HCT116 (cell line): Measurements from ENCODE around the gene LRRC1. TPM values are rescaled to one million over a fixed set of nuclear protein-coding genes. Genes with fewer than 3 reads are reported as not detected.

Experiments
- ATAC-seq: fragments of 200-7000 bp; cut with Tn5 transposase; 2 replicates; pipeline ENCODE4 v1.9.1; 2020; ENCODE audit warnings: mild to moderate bottlenecking, moderate library complexity
- BruUV-seq: library from RNA; stranded (reverse); fragments of 400-500 nt; replicated peaks from 2 replicates; lab custom pipeline; 2021; lab: Mats Ljungman, UMichigan
- CTCF ChIA-PET: fragments of 300-600 bp; sonication (Branson Sonifier 250); formaldehyde crosslinking; loops from one replicate; lab custom pipeline; 2021; ENCODE audit warnings: antibody characterized with exemption; lab: Charles Lee
- POLR2A ChIA-PET: fragments of 300-600, 350-600 bp; sonication (Branson Sonifier 250); formaldehyde crosslinking; loops from one replicate; lab custom pipeline; 2021; ENCODE audit warnings: antibody characterized with exemption; lab: Charles Lee
- RAD21 ChIA-PET, 2 experiments: fragments of 300-600 bp; sonication (Branson Sonifier 250); formaldehyde crosslinking; loops; one replicate each; lab custom pipeline; 2023; ENCODE audit warnings: low total read pairs in 2 of 2; ENCODE audit not compliant: uncharacterized antibody in 2 of 2, unreplicated experiment in 2 of 2, low non-redundant PET in 1 of 2; lab: Charles Lee
- DNase-seq: peaks from one replicate; pipeline ENCODE4 v3.0.0-alpha.2; 2010; ENCODE audit warnings: low read depth, low spot score
- H2AFZ ChIP-seq: fragments of 200-600 bp; shearing (Covaris generic), sonication (generic); 2 replicates; pipeline ENCODE4 v1.6.1; 2017; ENCODE audit warnings: low read depth, mixed run types, mixed read lengths, antibody characterized with exemption, low read length; ENCODE audit not compliant: poor library complexity, severe bottlenecking
- H3K27ac ChIP-seq: 2 replicates; pipeline ENCODE4 v1.5.1; 2012; ENCODE audit warnings: low read depth, low read length
- H3K27me3 ChIP-seq: fragments of 200-600 bp; sonication (generic); 2 replicates; pipeline ENCODE4 v1.6.1; 2016; ENCODE audit warnings: mixed run types, low read length, mixed read lengths; ENCODE audit not compliant: insufficient read depth
- H3K36me3 ChIP-seq, 2 experiments: fragments of 200-500 bp in 1 of 2; fragments of 200-600 bp in 1 of 2; sonication (Bioruptor generic) in 1 of 2; sonication (generic) in 1 of 2; 2 replicates each; pipeline versions ENCODE4 v1.5.1 to v1.6.1; 2014 to 2016; ENCODE audit warnings: low read length in 2 of 2, inconsistent platforms in 1 of 2, mixed read lengths in 1 of 2, mixed run types in 1 of 2; ENCODE audit not compliant: insufficient read depth in 2 of 2, control insufficient read depth in 1 of 2
- H3K4me1 ChIP-seq, 2 experiments: fragments of 200-600 bp in 1 of 2; sonication (generic) in 1 of 2; 2 replicates each; pipeline versions ENCODE4 v1.5.1 to v1.6.1; 2012 to 2017; ENCODE audit warnings: low read length in 2 of 2, inconsistent platforms in 1 of 2, mild to moderate bottlenecking in 1 of 2, mixed read lengths in 1 of 2, mixed run types in 1 of 2, moderate library complexity in 1 of 2; ENCODE audit not compliant: insufficient read depth in 2 of 2, control insufficient read depth in 1 of 2
- H3K4me2 ChIP-seq: fragments of 200-600 bp; sonication (generic); 2 replicates; pipeline ENCODE4 v1.6.1; 2017; ENCODE audit warnings: mixed run types, low read length, mixed read lengths
- H3K4me3 ChIP-seq, 2 experiments: fragments of 200-600 bp in 1 of 2; sonication (generic) in 1 of 2; replicated peaks in 1 of 2; 2 replicates each; pipeline ENCODE4 v1.5.1; 2011 to 2016; ENCODE audit warnings: low read length in 2 of 2, control low read depth in 1 of 2, low read depth in 1 of 2, mild to moderate bottlenecking in 1 of 2, mixed read lengths in 1 of 2, mixed run types in 1 of 2
- H3K79me2 ChIP-seq: fragments of 200-600 bp; sonication (generic); 2 replicates; pipeline ENCODE4 v1.6.1; 2017; ENCODE audit warnings: mild to moderate bottlenecking, mixed run types, low read length, moderate library complexity, mixed read lengths; ENCODE audit not compliant: insufficient read depth
- H3K9ac ChIP-seq: fragments of 200-600 bp; sonication (generic); 2 replicates; pipeline ENCODE4 v1.6.1; 2016; ENCODE audit warnings: low read length, mixed read lengths
- H3K9me2 ChIP-seq: fragments of 200-600 bp; sonication (generic), shearing (Covaris generic); 2 replicates; pipeline ENCODE4 v1.6.1; 2017; ENCODE audit warnings: mixed run types, mild to moderate bottlenecking, moderate library complexity; ENCODE audit not compliant: insufficient read depth
- H3K9me3 ChIP-seq, 2 experiments: fragments of 200-500 bp in 1 of 2; fragments of 200-600 bp in 1 of 2; sonication (Bioruptor generic) in 1 of 2; sonication (generic) in 1 of 2; 2 replicates each; pipeline ENCODE4 v1.6.1; 2014 to 2017; ENCODE audit warnings: low read length in 2 of 2, mixed read lengths in 2 of 2, inconsistent platforms in 1 of 2, low read depth in 1 of 2, mild to moderate bottlenecking in 1 of 2, mixed run types in 1 of 2, moderate library complexity in 1 of 2; ENCODE audit not compliant: control insufficient read depth in 1 of 2, insufficient read depth in 1 of 2
- H4K20me1 ChIP-seq: fragments of 200-600 bp; sonication (generic), shearing (Covaris generic); 2 replicates; pipeline ENCODE4 v1.6.1; 2017; ENCODE audit warnings: mixed run types, mild to moderate bottlenecking, moderate library complexity; ENCODE audit not compliant: insufficient read depth
- CBX3 ChIP-seq: IDR thresholded peaks from 2 replicates; pipeline ENCODE4 v1.6.1; 2012; ENCODE audit warnings: low read depth
- CTCF ChIP-seq, 3 experiments: fragments of 200-600 bp in 1 of 3; sonication (generic) in 1 of 3; IDR thresholded peaks in 2 of 3; conservative IDR thresholded peaks in 1 of 3; 2 replicates each; pipeline ENCODE4 v1.5.1; 2012 to 2017; ENCODE audit warnings: low read depth in 2 of 3, low read length in 2 of 3, antibody characterized with exemption in 1 of 3, borderline replicate concordance in 1 of 3, control low read depth in 1 of 3, mild to moderate bottlenecking in 1 of 3, mixed read lengths in 1 of 3, mixed run types in 1 of 3, moderate library complexity in 1 of 3; ENCODE audit not compliant: insufficient read depth in 1 of 3
- EGR1 ChIP-seq: IDR thresholded peaks from 2 replicates; pipeline ENCODE4 v1.6.1; 2012; ENCODE audit warnings: low read depth
- ELF1 ChIP-seq: IDR thresholded peaks from 2 replicates; pipeline ENCODE4 v1.6.1; 2012; ENCODE audit warnings: low read depth, borderline replicate concordance
- EZH2 ChIP-seq: fragments of 200-600 bp; sonication (generic); IDR thresholded peaks from 2 replicates; pipeline ENCODE4 v1.6.1; 2017; ENCODE audit warnings: antibody characterized with exemption, mixed run types
- EZH2phosphoT487 ChIP-seq: fragments of 200-600 bp; IDR thresholded peaks from 2 replicates; pipeline ENCODE4 v1.6.1; 2018; ENCODE audit warnings: antibody characterized with exemption, borderline replicate concordance
- JUND ChIP-seq: IDR thresholded peaks from 2 replicates; pipeline ENCODE4 v1.6.1; 2012
- POLR2AphosphoS5 ChIP-seq: IDR thresholded peaks from 2 replicates; pipeline ENCODE4 v1.6.1; 2011; ENCODE audit warnings: mild to moderate bottlenecking, low read depth, low read length, moderate library complexity
- REST ChIP-seq: IDR thresholded peaks from 2 replicates; pipeline ENCODE4 v1.6.1; 2012; ENCODE audit warnings: low read depth
- SIN3A ChIP-seq: IDR thresholded peaks from 2 replicates; pipeline ENCODE4 v1.6.1; 2012; ENCODE audit warnings: low read depth
- SP1 ChIP-seq: IDR thresholded peaks from 2 replicates; pipeline ENCODE4 v1.6.1; 2012; ENCODE audit warnings: low read depth
- SRF ChIP-seq: IDR thresholded peaks from 2 replicates; pipeline ENCODE4 v1.6.1; 2012; ENCODE audit warnings: low read depth
- ZNF274 ChIP-seq: fragments of 200-500 bp; sonication (Bioruptor generic); IDR thresholded peaks from 2 replicates; pipeline ENCODE4 v1.6.1; 2014; ENCODE audit warnings: mild to moderate bottlenecking, low read depth, low read length, inconsistent platforms
- intact Hi-C: fragments of 100-400 bp; cut with micrococcal nuclease; formaldehyde crosslinking; loops from 2 replicates; pipeline ENCODE4 v1.10.0; 2022
- total RNA-seq: library from RNA; stranded (reverse); gene quantifications from one replicate; pipeline ENCODE4 v1.2.1, GENCODE V29; 2021; ENCODE audit not compliant: unreplicated experiment
- TF ChIP-seq, protein P1 (sequence below): IDR thresholded peaks from 2 replicates; pipeline ENCODE4 v1.6.1; 2012
- TF ChIP-seq, protein P2 (sequence below): IDR thresholded peaks from 2 replicates; pipeline ENCODE4 v1.6.1; 2012

LRRC1 gene
- total RNA-seq, 1 experiment from 2014 or later = 19.8 TPM

DNA sequence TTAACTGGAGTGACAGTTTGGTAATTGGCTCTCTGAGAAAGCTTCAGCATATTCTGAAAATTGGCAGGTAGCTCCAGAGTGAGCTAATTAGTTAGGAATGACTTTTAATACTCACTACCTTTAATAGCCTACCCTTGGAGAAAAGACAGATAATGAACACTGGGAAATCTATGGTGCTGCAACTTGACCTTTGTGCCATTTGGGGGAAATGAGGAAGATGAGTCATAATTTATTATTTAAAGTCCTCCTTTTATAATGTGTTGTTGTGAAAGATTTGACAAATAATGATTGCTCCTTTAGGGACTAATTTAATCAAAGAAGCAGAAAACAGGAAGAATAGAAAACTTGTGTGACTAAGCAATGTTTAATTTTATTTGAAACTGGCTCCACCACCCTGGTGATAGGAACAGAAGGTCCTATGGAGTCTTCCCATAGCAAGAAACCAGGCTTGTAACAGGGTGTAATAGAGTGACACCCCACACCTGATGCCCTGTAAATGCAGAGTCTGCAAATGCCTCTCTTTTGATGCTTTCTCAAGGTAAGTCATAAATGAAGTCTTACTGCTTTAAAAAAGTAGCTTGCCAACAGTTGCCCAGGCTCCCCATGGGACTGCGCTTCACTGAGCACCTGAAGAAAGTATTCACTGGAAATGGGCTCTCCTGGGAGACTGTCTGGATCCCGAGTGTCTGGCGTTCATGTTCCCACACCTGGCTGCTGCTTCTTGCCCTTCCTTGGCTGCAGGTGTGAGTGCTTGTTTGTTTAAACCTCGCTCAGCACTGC is 134.4 kb downstream of the LRRC1 start (continued):
- TF ChIP-seq CBX3 = no peak
- no peak for TF ChIP-seq EGR1
- no peak for TF ChIP-seq CTCF (IDR thresholded peaks at IDR 0.05 in 2 of 3, conservative IDR thresholded peaks at IDR 0.05 in 1 of 3; ENCODE audit: borderline replicate concordance in 1 of 3, insufficient read depth in 1 of 3, low read depth in 2 of 3, low read length in 2 of 3)
- peak; percentile 76 for TF ChIP-seq JUND
- no peak for TF ChIP-seq EZH2
- TF ChIP-seq, protein P1, sequence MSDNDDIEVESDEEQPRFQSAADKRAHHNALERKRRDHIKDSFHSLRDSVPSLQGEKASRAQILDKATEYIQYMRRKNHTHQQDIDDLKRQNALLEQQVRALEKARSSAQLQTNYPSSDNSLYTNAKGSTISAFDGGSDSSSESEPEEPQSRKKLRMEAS = no peak
- peak; percentile 30; the same call in 1 of the 2 replicates for TF ChIP-seq SRF
- TF ChIP-seq POLR2AphosphoS5 = no peak
- TF ChIP-seq SP1 = peak; percentile 55
- no peak for TF ChIP-seq SIN3A
- TF ChIP-seq, all 23 proteins: peak for 5

DNA sequence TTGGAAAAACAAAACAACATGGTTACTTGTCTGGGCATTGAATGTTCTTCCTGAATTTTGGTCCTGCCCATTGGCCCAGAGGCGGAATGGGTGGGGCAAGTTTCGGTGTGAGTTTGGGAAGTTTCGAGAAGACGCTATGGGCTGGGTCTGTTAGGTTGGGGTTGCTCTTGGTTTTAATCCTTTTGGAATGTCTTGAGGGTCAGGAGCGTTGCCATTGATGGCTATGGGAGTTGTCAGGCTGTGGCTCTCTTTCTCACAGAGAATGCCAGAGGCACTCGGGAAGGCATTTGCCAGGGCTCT is 135.0 kb downstream of the LRRC1 start:
- no peaks in the 10 kb centered on the region for H3K27me3 ChIP-seq
- no TSS peak for BruUV-seq
- no peaks in the 10 kb centered on the region for H3K9me3 ChIP-seq
- no peaks in the 10 kb centered on the region for H3K79me2 ChIP-seq
- no peak for ATAC-seq
- H3K27ac ChIP-seq = peak overlapping the region; percentile 68
- no peaks in the 10 kb centered on the region for H4K20me1 ChIP-seq
- intact Hi-C loops = no loop called here
- POLR2A ChIA-PET = no interaction called here
- no peaks in the 10 kb centered on the region for H3K36me3 ChIP-seq
- DNase-seq = no peak
- no peaks in the 10 kb centered on the region for H3K9me2 ChIP-seq
- H3K4me1 ChIP-seq = peaks cover 53 to 56% of the 10 kb centered on the region in 2 experiments
- no peak overlapping the region for H3K9ac ChIP-seq
- TF ChIP-seq EZH2phosphoT487 (no peak), SRF (no peak), EZH2 (no peak), EGR1 (no peak), ZNF274 (no peak), JUND (no peak), ELF1 (no peak), REST (no peak)
- TF ChIP-seq, protein P1 = no peak
- TF ChIP-seq, protein P2, sequence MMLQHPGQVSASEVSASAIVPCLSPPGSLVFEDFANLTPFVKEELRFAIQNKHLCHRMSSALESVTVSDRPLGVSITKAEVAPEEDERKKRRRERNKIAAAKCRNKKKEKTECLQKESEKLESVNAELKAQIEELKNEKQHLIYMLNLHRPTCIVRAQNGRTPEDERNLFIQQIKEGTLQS = no peak
- TF ChIP-seq, all 23 proteins: peak for 0
- Histone ChIP-seq H3K4me2 (peak overlapping the region; percentile 54), H3K4me3 (no peak overlapping the region), H2AFZ (no peak overlapping the region)
- ChIA-PET RAD21 (no interaction called here), CTCF (no interaction called here)
